OCI-LY3 (cell line): Measurements from ENCODE around the gene RIBC2.

Source experiments
- CTCF ChIP-seq: fragments of 200-600, 300-600 bp; sonication (generic); IDR thresholded peaks from 2 replicates; pipeline ENCODE4 v1.5.1; 2014; ENCODE audit warnings: antibody characterized with exemption, low read length, low read depth
- EZH2phosphoT487 ChIP-seq: fragments of 200-600 bp; shearing (Covaris generic); IDR thresholded peaks from 2 replicates; pipeline ENCODE4 v1.6.1; 2018; ENCODE audit warnings: antibody characterized with exemption, mixed run types, low read depth

- TF ChIP-seq CTCF, result no peak
- TF ChIP-seq EZH2phosphoT487, result no peak
These were observed 11.0 kb upstream of the RIBC2 start for GRCh38 chr22:45402466-45402985.
